ENCODE measurements around the gene IL1RAP.
A peak's percentile ranks its signal among the peaks of the same experiment; 100 is the strongest.

The IL1RAP gene

DNA sequence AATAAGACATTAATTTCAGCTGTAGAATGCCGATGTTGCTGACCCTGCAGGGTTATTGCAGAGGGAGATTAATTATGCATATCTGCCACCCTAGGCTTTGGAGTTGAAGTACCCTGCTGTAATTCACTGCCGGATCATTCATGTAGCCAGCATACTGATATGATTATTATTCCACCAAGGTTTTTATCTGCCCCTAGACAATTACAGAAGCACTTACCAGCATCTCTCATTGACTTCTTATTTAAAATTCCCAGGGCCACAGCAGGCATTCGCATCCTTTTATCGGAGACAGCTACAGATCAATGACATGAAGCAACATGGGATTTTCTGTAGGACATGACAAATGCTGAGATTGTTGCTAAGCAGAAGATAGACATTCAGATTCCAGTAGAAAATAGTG is 31.3 kb downstream of the IL1RAP start:
- no peak for DNase-seq

DNA sequence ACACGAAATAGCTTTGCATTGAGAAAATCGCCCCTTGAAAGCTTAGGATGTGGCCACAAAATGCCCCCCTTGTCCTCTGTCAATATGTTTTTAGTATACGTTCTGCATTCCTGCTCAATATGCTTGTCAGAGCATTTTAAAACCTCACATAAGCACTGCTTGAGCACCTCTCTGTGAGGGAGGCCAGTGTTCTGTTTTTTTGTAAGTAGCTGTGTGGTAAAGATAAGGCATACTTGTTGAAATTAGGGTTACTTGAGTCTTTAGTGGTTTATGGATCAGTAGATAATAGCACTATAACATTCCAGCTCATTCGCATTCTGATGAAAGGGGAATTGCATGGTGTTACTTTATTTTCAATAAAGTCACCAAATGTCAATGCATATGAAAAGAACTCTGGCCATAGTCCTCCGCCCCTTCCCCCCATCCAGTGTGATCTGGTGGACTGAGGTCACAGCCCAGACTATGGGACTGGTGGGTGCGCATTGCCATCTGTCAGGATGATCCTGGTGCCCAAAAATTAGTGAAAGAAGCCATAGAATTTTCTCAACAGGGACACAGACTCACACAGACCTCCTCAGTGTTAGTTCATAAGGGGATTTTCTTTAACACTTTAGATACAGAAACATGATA is 33.1 kb downstream of the IL1RAP start:
- no peak for DNase-seq

- no peak for DNase-seq
Observed at GRCh38 chr3:190548031-190548656, 34.3 kb downstream of the IL1RAP start.

GRCh38 chr3:190552021-190552420 is 38.1 kb downstream of the IL1RAP start:
- no peak for DNase-seq

DNA sequence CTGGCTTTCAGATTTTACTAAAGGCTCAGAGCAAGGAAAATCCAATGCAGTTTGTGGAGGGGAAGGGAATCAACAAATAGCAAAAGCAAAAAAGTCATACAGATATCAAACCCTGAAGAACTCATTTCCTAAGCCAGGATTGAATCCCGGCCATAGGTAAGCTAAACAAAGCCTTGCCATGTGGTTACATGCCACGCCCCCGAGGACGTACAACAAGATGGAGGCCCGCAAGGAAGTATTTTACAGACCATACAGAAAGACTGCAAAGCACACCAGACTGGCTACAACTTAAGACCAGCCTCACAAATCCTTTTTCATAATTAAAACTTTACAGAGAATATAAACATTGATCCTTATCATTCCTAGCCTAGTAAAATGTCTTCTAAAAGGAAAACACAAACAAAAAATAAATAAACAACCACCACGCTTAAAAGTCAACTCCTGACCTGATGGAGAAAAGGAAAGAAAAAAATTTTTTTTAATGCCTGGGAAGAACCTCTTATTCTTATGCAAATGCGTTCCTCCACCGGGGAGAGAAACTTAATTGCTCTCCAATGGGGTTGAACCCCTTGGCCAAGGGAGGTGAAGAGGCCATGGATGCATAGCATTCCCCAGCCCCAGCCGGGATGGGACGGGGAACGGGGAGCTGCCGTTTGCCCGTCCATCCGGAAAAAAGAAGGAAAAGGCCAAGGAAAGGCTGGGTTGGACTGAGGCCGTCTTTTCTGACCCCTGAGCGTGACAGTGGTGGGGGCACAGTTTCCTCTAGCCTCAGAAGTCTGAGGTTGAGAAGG is 39.3 kb downstream of the IL1RAP start:
- no peak for DNase-seq

DNA sequence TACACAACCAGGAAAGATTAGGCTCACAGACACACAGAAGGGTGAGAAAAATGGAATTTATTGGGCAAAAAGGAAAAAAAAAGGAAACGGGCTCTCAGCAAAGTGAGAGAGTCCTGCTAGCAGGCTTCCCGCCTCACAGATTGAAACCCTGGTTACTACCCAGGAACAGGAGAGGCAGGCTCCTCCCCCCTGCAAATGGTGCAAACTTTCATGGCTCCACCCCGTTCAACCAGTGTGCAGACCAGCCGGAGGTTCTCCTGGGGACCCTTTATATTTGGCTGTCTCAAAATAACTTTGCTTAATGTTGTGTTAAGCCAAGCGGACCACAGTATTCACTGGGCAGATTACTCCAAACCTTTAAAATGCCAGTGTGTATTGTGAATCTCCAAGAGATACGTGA is 40.3 kb downstream of the IL1RAP start:
- no peak for DNase-seq

GRCh38 chr3:190556351-190556750 is 42.5 kb downstream of the IL1RAP start:
- DNase-seq = peak; percentile 84

DNA sequence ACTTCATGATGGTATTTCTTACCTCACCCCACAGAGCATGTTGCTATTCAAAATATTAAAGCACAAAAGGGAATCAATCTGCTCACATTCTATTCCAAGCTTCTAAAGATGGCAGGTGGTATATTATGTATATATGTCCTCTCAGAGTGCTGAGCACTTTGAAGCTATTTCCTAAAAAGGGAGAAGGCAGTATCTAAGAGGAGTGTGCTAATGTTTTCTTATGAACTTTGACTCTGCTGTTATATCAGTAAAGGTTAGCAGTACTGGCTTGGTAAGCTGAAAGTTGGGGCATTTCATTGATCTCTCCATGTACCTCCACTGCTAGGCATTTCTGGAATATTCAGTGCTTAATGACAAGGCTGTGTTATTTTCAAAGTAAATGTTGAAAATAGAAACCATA is 43.4 kb downstream of the IL1RAP start:
- no peak for DNase-seq

DNA sequence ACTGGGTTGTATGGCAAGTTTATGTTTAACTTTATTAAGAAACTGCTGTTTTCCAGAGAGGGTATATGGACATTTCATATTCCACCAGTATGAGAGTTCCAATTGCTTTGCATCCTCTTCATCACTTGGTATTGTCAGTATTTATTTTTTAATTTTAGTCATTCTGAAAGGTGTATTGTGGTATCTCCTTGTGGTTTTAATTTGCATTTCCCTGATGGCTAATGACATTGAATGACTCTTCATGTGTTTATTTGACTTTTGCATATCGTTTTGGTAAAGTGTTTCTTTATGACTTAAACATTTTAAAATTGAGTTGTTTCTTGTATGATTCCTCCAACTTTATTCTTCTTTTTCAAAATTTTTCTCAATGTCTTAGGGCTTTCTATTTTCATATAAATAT is 44.4 kb downstream of the IL1RAP start:
- DNase-seq = no peak

GRCh38 chr3:190558796-190559195 is 44.9 kb downstream of the IL1RAP start:
- peak; percentile 70 for DNase-seq

DNA sequence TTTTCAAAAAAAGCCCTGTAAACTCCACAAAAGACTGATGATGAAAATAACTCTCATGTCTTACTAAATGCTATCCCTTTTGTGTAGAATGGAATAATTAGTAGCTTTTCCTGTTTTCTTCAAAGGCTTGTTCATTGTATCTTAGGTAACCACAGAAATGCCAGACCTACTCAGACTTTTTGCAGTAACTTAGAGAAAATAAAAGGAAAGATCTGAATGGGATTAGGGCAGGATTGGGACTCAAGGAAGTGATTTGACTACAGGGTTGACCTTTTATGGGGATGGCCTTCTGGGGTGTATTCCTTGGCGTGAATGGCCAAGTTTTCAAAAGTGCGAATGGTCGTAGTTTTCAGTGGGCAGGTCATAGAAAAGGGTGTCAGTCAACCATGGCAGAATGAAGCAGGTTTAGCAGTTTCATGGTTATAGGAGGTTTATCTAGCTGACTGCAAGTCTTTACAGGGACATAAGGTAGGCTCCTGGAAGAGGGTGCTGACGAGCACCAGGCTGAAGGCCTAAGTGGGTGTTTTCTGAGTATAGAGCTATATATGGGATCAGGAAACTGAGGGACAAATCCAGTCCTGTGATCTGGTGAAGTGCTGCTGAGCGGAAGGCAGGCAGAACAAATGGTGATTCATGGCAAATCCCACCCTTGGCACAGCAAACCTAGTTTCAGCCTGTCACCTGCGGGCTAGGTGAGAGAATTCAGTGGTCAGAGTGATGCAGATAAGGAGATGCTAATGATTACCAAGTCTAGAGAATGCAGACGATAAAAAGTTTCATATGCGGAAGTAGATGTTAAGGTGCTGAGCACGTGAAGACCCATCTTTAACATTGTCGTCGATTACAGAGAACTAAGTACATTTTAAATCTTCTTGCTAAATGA is 46.4 kb downstream of the IL1RAP start:
- DNase-seq = no peak

DNA sequence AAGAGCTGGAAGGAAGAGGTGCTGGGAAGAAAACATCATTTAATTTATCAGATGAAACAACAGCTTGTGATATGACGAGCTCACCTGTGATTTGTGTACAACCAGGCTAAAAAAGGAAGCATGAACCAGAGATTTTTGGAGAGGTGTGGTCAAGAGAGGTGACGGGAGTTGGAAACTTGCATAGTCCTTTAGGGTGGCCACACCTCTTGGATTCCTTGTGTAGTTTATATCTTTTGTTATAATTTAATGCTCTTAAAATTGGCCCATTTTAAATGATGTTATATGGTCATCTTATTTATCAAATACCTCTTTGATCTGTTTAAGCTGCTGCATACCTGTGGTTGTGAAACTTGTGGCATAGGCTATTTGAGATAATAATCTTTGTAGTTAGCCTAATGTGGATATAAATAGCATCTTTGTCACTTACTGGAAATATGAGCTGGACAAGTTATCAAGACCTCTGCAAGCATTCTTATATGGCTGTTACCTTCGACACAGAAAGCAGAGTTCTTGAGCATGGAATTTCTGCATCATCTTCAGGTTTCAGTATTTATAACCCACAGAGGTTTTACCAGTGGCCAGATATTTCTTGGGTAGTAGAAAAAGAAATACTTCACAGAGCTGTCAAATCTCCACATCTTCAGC is 49.1 kb downstream of the IL1RAP start:
- no peak for DNase-seq

DNA sequence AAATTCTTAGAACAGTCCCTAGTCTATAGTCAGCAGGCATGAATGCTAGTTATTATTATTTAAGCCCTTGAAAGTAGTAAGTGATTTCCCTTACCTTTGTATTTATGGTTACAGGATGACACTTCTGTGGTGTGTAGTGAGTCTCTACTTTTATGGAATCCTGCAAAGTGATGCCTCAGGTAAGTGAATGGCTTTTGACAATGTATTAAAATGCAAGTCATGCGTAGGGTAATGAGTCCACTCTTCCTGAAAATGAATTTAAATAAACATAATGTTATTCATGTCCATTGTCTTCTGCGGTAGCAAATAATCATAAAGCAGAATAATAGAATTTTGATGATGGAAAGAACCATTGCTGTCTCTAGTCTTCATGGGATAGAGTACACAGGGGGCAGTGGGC is 50.3 kb downstream of the IL1RAP start:
- DNase-seq = no peak

DNA sequence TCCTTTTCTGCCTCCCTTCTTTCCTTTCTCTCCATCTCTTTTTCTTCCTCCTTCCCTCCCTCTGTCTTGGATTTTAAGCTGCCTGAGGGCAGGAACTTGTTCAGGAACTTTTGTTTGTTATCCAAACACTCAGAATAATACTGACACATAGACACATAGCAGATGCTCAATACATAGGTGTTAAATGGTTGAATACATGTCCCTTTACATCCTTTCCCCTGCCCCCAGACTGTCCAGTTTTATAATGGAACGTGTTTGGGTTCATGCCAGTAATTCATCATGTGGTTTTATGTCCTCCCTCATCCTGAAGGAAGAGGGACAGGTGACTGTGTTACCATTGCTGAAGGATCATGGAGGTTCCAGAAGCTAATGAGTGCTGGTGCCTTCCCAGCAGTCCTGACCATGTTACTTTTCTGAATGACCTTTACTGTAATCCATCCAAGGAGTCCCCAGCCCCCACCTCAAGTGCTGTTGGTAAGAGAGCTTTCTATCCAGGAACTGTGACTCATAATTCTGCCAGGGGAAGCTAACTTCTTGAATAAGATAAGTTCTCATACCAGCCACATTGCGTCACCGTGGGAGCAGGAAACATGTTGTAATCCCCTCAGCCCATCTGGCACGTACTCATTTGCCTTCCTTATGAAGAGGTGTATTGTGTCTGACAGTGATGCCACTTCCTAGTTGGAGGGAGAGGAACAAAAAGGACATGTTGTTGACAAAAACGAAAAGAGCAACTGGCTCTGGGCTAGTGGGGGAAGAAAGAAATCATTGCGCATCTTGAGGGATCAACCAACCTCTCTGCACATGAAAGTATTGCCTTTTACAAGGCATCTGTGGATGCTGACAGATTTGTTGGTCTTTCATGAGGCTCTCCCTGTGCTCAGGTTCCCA is 52.4 kb downstream of the IL1RAP start:
- DNase-seq = peak; percentile 99

DNA sequence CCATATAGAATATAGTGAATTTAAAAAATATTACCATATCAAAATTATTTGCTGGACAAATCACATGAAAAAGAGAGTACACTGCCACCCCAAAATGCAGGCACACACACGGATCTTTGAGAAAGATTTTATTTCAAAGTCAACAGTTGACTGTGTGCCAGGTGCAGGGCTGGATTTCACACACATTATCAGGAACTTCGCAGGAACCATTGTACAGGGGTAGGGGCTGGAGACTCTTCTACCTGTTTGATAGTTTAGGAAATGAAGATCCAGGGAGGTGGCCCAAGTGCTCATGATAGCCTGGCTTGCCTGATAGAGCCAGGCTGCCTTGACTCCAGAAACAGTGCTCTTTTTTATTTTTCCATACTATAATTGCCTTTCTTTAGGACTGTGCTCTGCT is 54.2 kb downstream of the IL1RAP start:
- DNase-seq = no peak

- no peak for DNase-seq
Observed at GRCh38 chr3:190574473-190574872, 60.6 kb downstream of the IL1RAP start.

DNA sequence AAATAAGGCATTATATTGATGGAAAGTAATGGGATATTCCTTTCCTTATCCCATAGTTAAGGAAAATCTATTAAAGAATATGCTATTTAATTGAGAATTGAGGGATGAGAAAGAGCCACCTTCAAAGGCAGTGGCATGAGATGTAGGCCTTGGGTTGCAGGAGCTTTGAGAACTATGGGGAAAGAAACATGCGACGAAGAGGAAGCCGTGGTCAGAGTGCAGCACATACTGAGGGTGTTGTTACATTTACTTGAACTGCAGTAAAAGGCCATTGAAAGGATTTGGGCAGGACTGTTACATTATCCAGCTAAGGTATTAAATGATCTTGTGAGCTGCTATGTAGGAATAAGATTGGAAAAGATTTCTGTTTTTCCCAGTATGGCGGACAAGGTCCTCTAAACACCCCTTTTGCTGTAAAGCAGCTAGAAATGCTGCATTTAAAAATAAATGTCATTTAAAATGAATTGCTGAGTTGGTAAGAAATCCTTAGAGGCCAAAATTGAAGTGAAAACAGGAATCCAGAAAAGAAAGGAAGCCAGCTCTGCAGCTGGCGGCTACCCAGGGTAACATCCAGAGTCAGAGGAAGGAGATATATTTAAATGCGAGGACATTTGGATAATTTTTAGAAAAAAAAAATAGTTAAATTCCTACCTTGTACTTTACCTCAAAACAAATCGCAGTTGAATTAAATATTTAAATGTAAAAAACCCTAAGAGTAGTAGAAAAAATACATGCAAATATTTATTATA is 61.7 kb downstream of the IL1RAP start:
- peak; percentile 45 for DNase-seq

DNA sequence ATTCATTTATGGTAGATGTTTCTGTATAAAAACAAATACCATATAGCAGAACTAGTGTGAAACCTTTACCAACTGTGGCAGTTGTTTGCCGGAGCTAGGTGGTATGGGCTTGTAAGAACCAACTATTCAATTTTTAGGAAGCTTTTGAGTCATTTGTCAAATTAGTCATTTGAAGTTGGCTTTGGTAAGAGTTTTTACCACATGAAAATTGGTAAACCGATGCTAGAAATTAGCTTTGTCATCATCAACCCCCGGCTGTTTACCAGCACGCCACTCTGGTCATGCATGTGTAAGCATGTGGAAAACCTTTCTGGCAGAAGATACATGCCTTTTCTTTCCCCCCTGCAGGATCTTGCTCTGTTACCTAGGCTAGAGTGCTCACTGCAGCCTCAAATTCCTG is 63.3 kb downstream of the IL1RAP start:
- DNase-seq = no peak

DNA sequence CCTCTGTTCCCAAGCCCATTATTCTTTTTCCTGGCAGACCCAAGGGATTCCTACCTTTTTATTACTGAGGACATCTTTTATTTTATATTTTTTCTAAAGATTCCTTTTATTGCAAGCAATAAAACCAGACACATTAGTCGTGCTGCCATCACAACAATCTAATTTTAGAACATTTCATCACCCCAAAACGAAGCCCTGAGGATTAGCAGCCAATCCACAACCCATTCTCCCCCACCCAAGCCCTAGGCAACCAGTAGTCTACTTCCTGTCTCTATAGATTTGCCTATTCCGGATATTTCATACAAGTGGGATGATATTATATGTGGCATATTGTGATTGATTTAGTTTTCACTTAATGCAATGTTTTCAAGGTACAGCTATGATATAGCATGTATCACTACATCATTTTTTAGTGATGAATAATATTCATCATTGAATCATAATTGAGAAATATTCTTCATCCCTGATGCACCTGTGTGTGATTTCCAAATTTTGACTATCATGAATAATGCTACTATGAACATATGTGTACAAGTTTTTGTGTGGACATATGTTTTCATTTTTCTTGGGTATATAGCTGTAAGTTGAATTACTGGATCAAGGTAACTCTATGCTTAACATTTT is 65.7 kb downstream of the IL1RAP start:
- no peak for DNase-seq

- no peak for DNase-seq
Observed at GRCh38 chr3:190580417-190580816, 66.5 kb downstream of the IL1RAP start.
